GM18867 (cell line): ENCODE data around the gene GPR153.

ENCODE experiments used
- ATAC-seq: cut with Tn5 transposase; IDR thresholded peaks from one replicate; pipeline ENCODE4 v1.9.1; 2021; ENCODE audit warnings: mild to moderate bottlenecking, moderate library complexity; ENCODE audit not compliant: unreplicated experiment

GPR153 gene

GRCh38 chr1:6207075-6207885, 53.6 kb downstream of the GPR153 start:
- ATAC-seq, result no peak

DNA sequence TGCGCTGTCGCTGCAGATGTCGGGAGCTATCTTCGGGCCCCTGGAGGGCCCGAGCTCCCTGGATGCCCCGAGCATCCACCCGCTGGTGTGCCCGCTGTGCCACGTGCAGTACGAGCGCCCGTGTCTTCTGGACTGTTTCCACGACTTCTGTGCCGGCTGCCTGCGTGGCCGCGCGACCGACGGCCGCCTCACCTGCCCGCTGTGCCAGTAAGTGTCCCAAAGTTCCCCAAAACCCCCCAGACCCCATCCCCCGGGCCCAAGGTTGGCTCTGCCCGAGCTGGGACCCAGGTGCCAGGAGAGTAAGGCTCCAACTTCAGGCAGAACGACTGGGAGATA, 54.4 kb downstream of the GPR153 start:
- ATAC-seq, result no peak

DNA sequence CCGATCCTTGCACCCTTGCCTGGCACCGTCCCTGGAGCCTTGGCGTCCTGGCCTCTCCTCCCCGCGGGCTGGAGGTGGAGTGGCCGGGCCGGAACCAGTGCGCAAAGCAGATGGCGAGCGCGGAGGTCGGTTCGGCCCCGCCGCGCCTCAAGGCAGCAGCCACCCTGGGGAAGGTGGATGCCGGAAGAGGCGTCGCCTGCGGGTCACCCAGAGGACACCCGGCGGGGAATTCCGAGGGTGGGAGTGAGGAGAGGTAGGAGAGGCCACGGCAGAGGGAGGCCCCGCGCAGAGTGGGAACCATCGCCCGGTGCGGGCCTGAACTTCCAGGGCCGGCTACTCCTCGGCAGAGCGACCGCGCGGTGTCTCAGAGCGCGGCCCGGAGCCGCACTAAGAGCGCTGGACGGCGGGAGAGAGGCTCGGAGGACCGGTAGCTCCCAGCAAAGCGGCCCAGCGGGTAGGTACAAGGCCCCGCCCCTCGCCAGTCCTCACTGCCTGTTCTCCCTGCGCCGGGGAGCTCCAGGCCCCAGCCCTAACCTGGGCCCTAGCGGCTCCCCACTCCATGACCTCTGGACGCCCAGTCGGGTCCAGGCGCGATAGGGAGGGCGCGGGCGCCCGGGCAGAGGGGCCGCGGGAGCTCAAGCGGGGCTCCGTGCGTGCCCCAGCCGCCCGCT, 54.9 kb downstream of the GPR153 start, which contains the start of gene RNF207:
Gene RNF207 (plus strand): TSS at position 271 of the 671 bp plus-strand sequence. CDS start 417 bp downstream, outside the sequence.
- peak; percentile 55 for ATAC-seq

DNA sequence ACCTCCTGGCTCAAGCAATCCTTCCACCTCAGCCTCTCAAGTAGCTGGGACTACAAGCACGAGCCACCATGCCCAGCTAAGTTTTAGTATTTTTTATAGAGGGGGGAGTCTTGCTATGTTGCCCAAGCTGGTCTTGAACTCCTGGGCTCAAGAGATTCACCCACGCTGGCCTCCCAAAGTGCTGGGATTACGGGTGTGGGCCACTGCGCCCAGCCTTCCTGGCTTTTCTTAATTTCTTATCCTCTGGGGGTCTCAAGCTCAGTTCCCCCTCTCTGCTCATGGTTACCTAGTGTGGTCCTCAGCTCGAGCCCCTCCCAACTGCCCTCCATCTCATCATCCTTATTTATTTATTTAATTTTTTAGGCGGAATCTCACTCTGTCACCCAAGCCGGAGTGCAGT, 58.6 kb downstream of the GPR153 start:
- no peak for ATAC-seq

DNA sequence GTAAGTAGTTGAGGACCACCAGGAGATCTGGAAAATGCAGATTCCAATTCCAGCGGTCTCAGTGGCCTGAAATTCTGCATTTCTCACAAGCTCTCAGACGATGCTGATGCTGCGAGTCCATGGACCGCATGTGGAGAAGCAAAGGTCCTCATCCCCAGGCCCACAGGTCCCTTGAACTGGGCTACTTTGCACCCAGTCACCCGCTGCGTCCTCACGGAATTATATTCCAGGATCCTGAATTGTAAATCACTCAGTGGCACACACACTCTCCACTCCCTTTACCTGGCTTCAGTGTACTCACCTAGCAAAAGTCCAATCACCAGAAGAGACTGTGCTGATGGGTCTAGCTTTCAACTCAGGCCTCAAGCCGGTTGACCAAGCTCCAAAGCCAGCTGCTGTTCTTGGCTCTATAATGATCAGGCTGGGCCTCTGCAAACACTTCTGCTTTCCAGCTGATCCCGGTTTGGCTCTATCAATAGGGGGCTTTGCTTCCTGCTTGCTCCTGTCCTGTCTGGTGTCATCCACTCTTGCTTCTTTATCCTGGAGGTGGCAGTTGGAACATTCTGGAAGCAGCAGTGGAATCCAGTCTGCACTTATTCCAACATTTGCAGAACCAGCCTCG, 60.6 kb downstream of the GPR153 start:
- no peak for ATAC-seq

DNA sequence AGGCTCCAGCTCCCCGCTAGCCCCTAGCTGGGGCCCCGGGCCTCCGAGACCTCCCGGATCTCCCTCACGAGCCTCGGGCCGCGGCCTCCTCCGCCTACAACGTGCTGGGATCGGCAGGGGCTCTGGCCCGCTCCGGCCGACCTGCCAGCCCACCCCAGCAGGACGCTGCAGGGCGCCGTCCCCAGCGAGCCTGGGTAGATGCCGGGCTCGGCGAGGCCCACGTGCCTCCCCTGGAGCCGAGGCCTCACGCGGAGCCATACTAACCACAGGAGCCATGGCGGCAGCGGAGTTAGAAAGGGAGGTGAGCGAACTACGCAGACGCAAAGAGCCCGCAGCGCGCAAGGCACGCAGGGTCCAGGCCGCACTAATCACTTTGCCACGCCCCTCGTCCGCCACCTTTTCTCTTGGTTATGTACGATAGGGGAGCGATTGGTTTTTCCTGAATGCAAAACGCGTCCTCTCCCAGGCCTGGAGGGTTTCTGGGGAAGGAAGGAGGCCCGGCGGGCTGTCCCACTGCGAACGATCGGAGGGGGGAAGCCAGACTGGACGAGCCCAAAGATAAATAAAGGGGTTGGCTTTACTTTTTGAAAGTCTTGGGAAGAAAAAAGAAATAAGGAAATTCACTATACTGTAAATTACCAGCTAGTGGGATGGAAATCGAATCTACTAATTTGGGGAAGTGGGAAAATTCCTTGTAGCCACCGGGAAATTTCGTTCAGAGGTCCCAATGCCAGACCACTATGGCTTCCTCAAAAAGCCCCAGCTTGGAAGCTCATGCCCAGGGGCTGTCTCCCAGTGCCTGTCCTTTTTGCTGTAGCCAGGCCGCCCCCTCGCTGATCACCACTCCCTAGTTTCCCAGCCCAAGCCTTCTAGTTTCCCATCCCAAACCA, 61.4 kb downstream of the GPR153 start, which contains the start of gene RPL22:
Gene RPL22 (minus strand): TSS at position 298 of the 890 bp plus-strand sequence. CDS start 22 bp downstream, at position 276.
- ATAC-seq, result peak; percentile 95

- ATAC-seq, result peak; percentile 25
These were observed 62.1 kb downstream of the GPR153 start for GRCh38 chr1:6198646-6199297.

- no peak for ATAC-seq
These were observed 63.0 kb downstream of the GPR153 start for GRCh38 chr1:6197746-6198427.
